GM12878 (cell line): ENCODE results near the gene ZNF423. TPM values are rescaled to one million over a fixed set of nuclear protein-coding genes. Genes with fewer than 3 reads are reported as not detected.

Experiments used
- EP300 ChIP-seq, 2 experiments: fragments of 150-350 bp in 1 of 2; IDR thresholded peaks; 2 replicates each; pipeline ENCODE4 v1.6.1; 2011 to 2012; ENCODE audit warnings: low read depth in 2 of 2, low read length in 2 of 2, borderline replicate concordance in 1 of 2, improper control_type of control experiment in 1 of 2, inconsistent platforms in 1 of 2; ENCODE audit not compliant: control insufficient read depth in 1 of 2
- GABPA ChIP-seq: IDR thresholded peaks from 2 replicates; pipeline ENCODE4 v1.6.1; 2014; ENCODE audit warnings: antibody characterized with exemption, low read depth, mild to moderate bottlenecking, inconsistent platforms
- LARP7 ChIP-seq: fragments of 450-650 bp; IDR thresholded peaks from 2 replicates; pipeline ENCODE4 v1.6.1; 2017; ENCODE audit warnings: mild to moderate bottlenecking
- MTA3 ChIP-seq: IDR thresholded peaks from 2 replicates; pipeline ENCODE4 v1.6.1; 2012; ENCODE audit warnings: low read length, inconsistent platforms, borderline replicate concordance
- MYC ChIP-seq: IDR thresholded peaks from 2 replicates; pipeline ENCODE4 v1.6.1; 2011; ENCODE audit warnings: mild to moderate bottlenecking, low read length, moderate library complexity, inconsistent platforms; ENCODE audit not compliant: insufficient read depth, insufficient replicate concordance, insufficient read length, severe bottlenecking
- POU2F2 ChIP-seq: IDR thresholded peaks from 3 replicates; pipeline ENCODE4 v1.6.1; 2011; ENCODE audit warnings: low read depth, mild to moderate bottlenecking, low read length, borderline replicate concordance
- RELB ChIP-seq: fragments of 450-650 bp; IDR thresholded peaks from 2 replicates; pipeline ENCODE4 v1.6.1; 2017; ENCODE audit warnings: low read depth, mild to moderate bottlenecking, moderate library complexity
- STAT1 ChIP-seq: fragments of 450-650 bp; conservative IDR thresholded peaks from 2 replicates; pipeline ENCODE4 v1.6.1; 2014; ENCODE audit warnings: antibody characterized with exemption, mild to moderate bottlenecking
- SUZ12 ChIP-seq: fragments of 200-600 bp; sonication (generic); IDR thresholded peaks from one replicate; pipeline ENCODE4 v1.6.1; 2018; ENCODE audit warnings: antibody characterized with exemption, mild to moderate bottlenecking; ENCODE audit not compliant: unreplicated experiment
- ZBTB11 ChIP-seq: fragments of 450-650 bp; formaldehyde crosslinking; IDR thresholded peaks from 2 replicates; pipeline ENCODE4 v1.5.0; 2022; ENCODE audit warnings: mild to moderate bottlenecking, missing genetic modification characterization
- ZBTB40 ChIP-seq: fragments of 450-650 bp; IDR thresholded peaks from 2 replicates; pipeline ENCODE4 v1.6.1; 2016; ENCODE audit warnings: mild to moderate bottlenecking, moderate library complexity, borderline replicate concordance
- polyA plus RNA-seq, 11 experiments: library from polyadenylated mRNA; depleted of rRNA in 4 of 11; unstranded in 6 of 11; stranded (reverse) in 5 of 11; fragments of >200 nt; fragmentation: Nextera tagmentation in 4 of 11; fragmentation: Illumina TruSeq in 1 of 11; extraction: Ambion mirVana in 4 of 11; extraction: Trizol in 1 of 11; gene quantifications; 1 replicate in 1 of 11; 2 replicates in 10 of 11; pipeline versions ENCODE4 v1.2.1 to v1.2.3, GENCODE V29; 2011 to 2016; ENCODE audit warnings: inconsistent platforms in 2 of 11, missing spikeins in 2 of 11, low read depth in 1 of 11
- total RNA-seq, 4 experiments: library from RNA; depleted of rRNA in 3 of 4; stranded (reverse); fragments of >200 nt in 3 of 4; fragmentation: Illumina TruSeq in 1 of 4; extraction: Trizol in 1 of 4; gene quantifications; 2 replicates each; pipeline versions ENCODE4 v1.2.1 to v1.2.3, GENCODE V29; 2013 to 2021

The ZNF423 gene
- total and polyA plus RNA-seq, 10 of the 15 experiments (the other 5 are each of a cell fraction or from before 2014, with no cell fraction given), result 0.03 to 0.64 (median 0.10) TPM

- TF ChIP-seq ZBTB40, result no peak
- TF ChIP-seq STAT1, result no peak
- TF ChIP-seq ZBTB11 (CRISPR knock-in tag), result no peak
- TF ChIP-seq SUZ12, result no peak
- no peak for TF ChIP-seq MTA3
- TF ChIP-seq EP300 (IDR thresholded peaks at IDR 0.05; ENCODE audit: borderline replicate concordance in 1 of 2, control insufficient read depth in 1 of 2, low read depth in 2 of 2, low read length in 2 of 2), result peak in 1 of 2 experiments; percentile 31; a peak in 2 of 4 replicates
- 0 out of 2 replicates have a peak, but pooled peaks have one; percentile 16 for TF ChIP-seq LARP7
- peak; percentile 64; the same call in 1 of the 2 replicates for TF ChIP-seq RELB
- TF ChIP-seq MYC, result no peak
- TF ChIP-seq GABPA, result no peak
- TF ChIP-seq POU2F2, result no peak; the same call in 2 of the 3 replicates
Measured at GRCh38 chr16:49529411-49530045, 326.4 kb downstream of the ZNF423 start (continued).
